ENCODE data around the gene ADGRG3.

- TF ChIP-seq, protein P1, sequence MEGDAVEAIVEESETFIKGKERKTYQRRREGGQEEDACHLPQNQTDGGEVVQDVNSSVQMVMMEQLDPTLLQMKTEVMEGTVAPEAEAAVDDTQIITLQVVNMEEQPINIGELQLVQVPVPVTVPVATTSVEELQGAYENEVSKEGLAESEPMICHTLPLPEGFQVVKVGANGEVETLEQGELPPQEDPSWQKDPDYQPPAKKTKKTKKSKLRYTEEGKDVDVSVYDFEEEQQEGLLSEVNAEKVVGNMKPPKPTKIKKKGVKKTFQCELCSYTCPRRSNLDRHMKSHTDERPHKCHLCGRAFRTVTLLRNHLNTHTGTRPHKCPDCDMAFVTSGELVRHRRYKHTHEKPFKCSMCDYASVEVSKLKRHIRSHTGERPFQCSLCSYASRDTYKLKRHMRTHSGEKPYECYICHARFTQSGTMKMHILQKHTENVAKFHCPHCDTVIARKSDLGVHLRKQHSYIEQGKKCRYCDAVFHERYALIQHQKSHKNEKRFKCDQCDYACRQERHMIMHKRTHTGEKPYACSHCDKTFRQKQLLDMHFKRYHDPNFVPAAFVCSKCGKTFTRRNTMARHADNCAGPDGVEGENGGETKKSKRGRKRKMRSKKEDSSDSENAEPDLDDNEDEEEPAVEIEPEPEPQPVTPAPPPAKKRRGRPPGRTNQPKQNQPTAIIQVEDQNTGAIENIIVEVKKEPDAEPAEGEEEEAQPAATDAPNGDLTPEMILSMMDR (optimal IDR thresholded peaks at IDR 0.05 in 1 of 3, IDR thresholded peaks at IDR 0.05 in 1 of 3, conservative IDR thresholded peaks at IDR 0.05 in 1 of 3; ENCODE audit: extremely low read depth in 1 of 3, insufficient read depth in 2 of 3, low read length in 3 of 3): no peak
- no peak for TF ChIP-seq EZH2 (IDR thresholded peaks at IDR 0.05; ENCODE audit: low read length)
Observed at GRCh38 chr16:57689762-57690558, 21.9 kb downstream of the ADGRG3 start.
